SK-N-MC (cell line): ENCODE results near the gene ADSL.

Source experiments
- DNase-seq: peaks from one replicate; pipeline ENCODE4 v3.0.0-alpha.2; 2011; ENCODE audit warnings: low read depth, low spot score
- H3K27ac ChIP-seq: fragments of 200-600 bp; sonication (generic); 2 replicates; pipeline ENCODE4 v1.5.1; 2016; ENCODE audit warnings: mixed run types
- H3K36me3 ChIP-seq: fragments of 200-600 bp; sonication (generic); 2 replicates; pipeline ENCODE4 v1.6.1; 2017; ENCODE audit warnings: antibody characterized with exemption, low read length, mixed read lengths; ENCODE audit not compliant: insufficient read depth
- H3K4me3 ChIP-seq: fragments of 200-600 bp; sonication (generic); 2 replicates; pipeline ENCODE4 v1.5.1; 2016
- H3K9ac ChIP-seq: fragments of 200-600 bp; sonication (generic); 2 replicates; pipeline ENCODE4 v1.8.0; 2017; ENCODE audit warnings: mixed run types, mixed read lengths; ENCODE audit not compliant: insufficient read length
- H3K9me3 ChIP-seq: fragments of 200-600 bp; sonication (generic); 2 replicates; pipeline ENCODE4 v1.6.1; 2017; ENCODE audit warnings: low read depth, mild to moderate bottlenecking, antibody characterized with exemption, low read length, moderate library complexity, mixed read lengths
- EZH2 ChIP-seq: fragments of 200-600 bp; sonication (generic); IDR thresholded peaks from one replicate; pipeline ENCODE4 v1.6.1; 2017; ENCODE audit warnings: antibody characterized with exemption
- FOXP2 ChIP-seq: optimal IDR thresholded peaks from 2 replicates; pipeline ENCODE3; 2011; ENCODE audit warnings: mild to moderate bottlenecking, moderate library complexity; ENCODE audit not compliant: insufficient read depth; ENCODE audit errors: extremely low read length, control extremely low read depth
- POLR2AphosphoS5 ChIP-seq: IDR thresholded peaks from 2 replicates; pipeline ENCODE4 v1.6.1; 2012; ENCODE audit warnings: mild to moderate bottlenecking, low read depth, low read length, borderline replicate concordance

ADSL gene

GRCh38 chr22:40418366-40419201 lies 72.3 kb downstream of the ADSL start:
- H3K9ac ChIP-seq, result no peak overlapping the region
- peaks cover 3% of the 10 kb centered on the region; the same call in 1 of the 2 replicates for H3K36me3 ChIP-seq
- DNase-seq, result no peak
- no peaks in the 10 kb centered on the region for H3K9me3 ChIP-seq
- no peak overlapping the region for H3K27ac ChIP-seq
- TF ChIP-seq FOXP2 (no peak), EZH2 (no peak), POLR2AphosphoS5 (no peak)
- no peak overlapping the region for H3K4me3 ChIP-seq

GRCh38 chr22:40419718-40420117 lies 73.4 kb downstream of the ADSL start:
- DNase-seq, result no peak
- TF ChIP-seq POLR2AphosphoS5, result no peak
- no peak for TF ChIP-seq FOXP2
- TF ChIP-seq EZH2, result no peak
- Histone ChIP-seq H3K27ac (no peak overlapping the region), H3K9ac (no peak overlapping the region), H3K9me3 (no peaks in the 10 kb centered on the region), H3K4me3 (no peak overlapping the region), H3K36me3 (peaks cover 3% of the 10 kb centered on the region; the same call in 1 of the 2 replicates)

- H3K9ac ChIP-seq, result no peak overlapping the region
- H3K27ac ChIP-seq, result no peak overlapping the region
- H3K36me3 ChIP-seq, result peaks cover 3% of the 10 kb centered on the region; the same call in 1 of the 2 replicates
- DNase-seq, result no peak
- TF ChIP-seq FOXP2, result no peak
- H3K4me3 ChIP-seq, result no peak overlapping the region
- no peaks in the 10 kb centered on the region for H3K9me3 ChIP-seq
Observed at GRCh38 chr22:40420341-40421081, 74.2 kb downstream of the ADSL start.

GRCh38 chr22:40421082-40421350 lies 74.7 kb downstream of the ADSL start:
- no peak for DNase-seq
- Histone ChIP-seq H3K9me3 (no peaks in the 10 kb centered on the region), H3K9ac (no peak overlapping the region), H3K4me3 (no peak overlapping the region), H3K27ac (no peak overlapping the region), H3K36me3 (peaks cover 3% of the 10 kb centered on the region; the same call in 1 of the 2 replicates)
- TF ChIP-seq POLR2AphosphoS5 (no peak), EZH2 (no peak), FOXP2 (no peak)

- Histone ChIP-seq H3K9ac (no peak overlapping the region), H3K27ac (no peak overlapping the region), H3K36me3 (peaks cover 3% of the 10 kb centered on the region; the same call in 1 of the 2 replicates), H3K4me3 (no peak overlapping the region), H3K9me3 (no peaks in the 10 kb centered on the region)
- DNase-seq, result no peak
- no peak for TF ChIP-seq EZH2
- no peak for TF ChIP-seq POLR2AphosphoS5
- TF ChIP-seq FOXP2, result no peak
Observed at GRCh38 chr22:40421941-40422340, 75.6 kb downstream of the ADSL start.

GRCh38 chr22:40422558-40423309 lies 76.4 kb downstream of the ADSL start:
- TF ChIP-seq POLR2AphosphoS5, result no peak
- no peak for TF ChIP-seq EZH2
- no peak for TF ChIP-seq FOXP2
- H3K36me3 ChIP-seq, result peaks cover 3% of the 10 kb centered on the region; the same call in 1 of the 2 replicates
- no peak overlapping the region for H3K4me3 ChIP-seq
- DNase-seq, result no peak
- H3K9me3 ChIP-seq, result no peaks in the 10 kb centered on the region
- no peak overlapping the region for H3K9ac ChIP-seq
- no peak overlapping the region for H3K27ac ChIP-seq

- no peaks in the 10 kb centered on the region for H3K9me3 ChIP-seq
- no peak overlapping the region for H3K4me3 ChIP-seq
- peaks cover 3% of the 10 kb centered on the region; the same call in 1 of the 2 replicates for H3K36me3 ChIP-seq
- no peak for DNase-seq
- no peak overlapping the region for H3K27ac ChIP-seq
- TF ChIP-seq FOXP2 (no peak), POLR2AphosphoS5 (no peak), EZH2 (no peak)
- no peak overlapping the region for H3K9ac ChIP-seq
Observed at GRCh38 chr22:40423310-40423688, 77.0 kb downstream of the ADSL start.
